Parathyroid adenoma (tissue), 2 donors: ENCODE measurements around the gene EIF5A.

ENCODE experiments used
- H2AFZ ChIP-seq: fragments of 300-600 bp; sonication (generic); one replicate; pipeline ENCODE4 v1.7.0; 2017; ENCODE audit warnings: antibody characterized with exemption, mild to moderate bottlenecking
- H3K27ac ChIP-seq: fragments of 300-600 bp; sonication (generic); one replicate; pipeline ENCODE4 v1.7.0; 2017
- H3K27me3 ChIP-seq: fragments of 300-600 bp; sonication (generic); one replicate; pipeline ENCODE4 v1.7.0; 2017; ENCODE audit warnings: low read length; ENCODE audit not compliant: control insufficient read depth, insufficient read depth
- H3K36me3 ChIP-seq: fragments of 300-600 bp; sonication (generic); one replicate; pipeline ENCODE4 v1.7.0; 2017; ENCODE audit warnings: low read length; ENCODE audit not compliant: control insufficient read depth, insufficient read depth
- H3K4me1 ChIP-seq: fragments of 300-600 bp; sonication (generic); one replicate; pipeline ENCODE4 v1.7.0; 2017; ENCODE audit warnings: control low read depth
- H3K4me2 ChIP-seq: fragments of 300-600 bp; sonication (generic); one replicate; pipeline ENCODE4 v1.7.0; 2017; ENCODE audit warnings: low read length
- H3K4me3 ChIP-seq: fragments of 300-600 bp; sonication (generic); one replicate; pipeline ENCODE4 v1.7.0; 2017; ENCODE audit warnings: low read depth, low read length
- H3K79me2 ChIP-seq: fragments of 300-600 bp; sonication (generic); one replicate; pipeline ENCODE4 v1.7.0; 2017; ENCODE audit warnings: control low read depth
- H3K9ac ChIP-seq: fragments of 300-600 bp; sonication (generic); one replicate; pipeline ENCODE4 v1.7.0; 2017; ENCODE audit warnings: mild to moderate bottlenecking
- H3K9me3 ChIP-seq: fragments of 300-600 bp; sonication (generic); one replicate; pipeline ENCODE4 v1.7.0; 2017; ENCODE audit warnings: low read length; ENCODE audit not compliant: control insufficient read depth
- CTCF ChIP-seq: fragments of 300-600 bp; sonication (generic); IDR thresholded peaks from one replicate; pipeline ENCODE4 v1.7.0; 2017; ENCODE audit warnings: antibody characterized with exemption, mild to moderate bottlenecking
- donor health status: primary hyperparathyroidism.

Gene EIF5A

GRCh38 chr17:7304179-7304578 lies 3.2 kb upstream of the EIF5A start:
- Histone ChIP-seq H3K9ac (no peak overlapping the region), H3K27ac (no peak overlapping the region), H3K4me3 (no peak overlapping the region), H3K36me3 (no peaks in the 10 kb centered on the region), H3K27me3 (no peaks in the 10 kb centered on the region), H3K4me2 (no peak overlapping the region), H3K4me1 (peaks cover 6% of the 10 kb centered on the region), H2AFZ (no peak overlapping the region), H3K9me3 (no peaks in the 10 kb centered on the region), H3K79me2 (peaks cover 5% of the 10 kb centered on the region)
- no peak for TF ChIP-seq CTCF

GRCh38 chr17:7307686-7308624 lies 527 bp downstream of the EIF5A start:
- peaks cover 15% of the 10 kb centered on the region for H3K4me1 ChIP-seq
- H3K36me3 ChIP-seq, result no peaks in the 10 kb centered on the region
- H3K9me3 ChIP-seq, result no peaks in the 10 kb centered on the region
- H3K27ac ChIP-seq, result peak overlapping the region; percentile 96
- peak overlapping the region; percentile 97 for H3K4me3 ChIP-seq
- H3K9ac ChIP-seq, result peak overlapping the region; percentile 97
- no peaks in the 10 kb centered on the region for H3K27me3 ChIP-seq
- peak overlapping the region; percentile 92 for H3K4me2 ChIP-seq
- peak overlapping the region; percentile 56 for H2AFZ ChIP-seq
- no peak for TF ChIP-seq CTCF
- peaks cover 25% of the 10 kb centered on the region for H3K79me2 ChIP-seq

GRCh38 chr17:7308625-7309433 lies 1.4 kb downstream of the EIF5A start:
- Histone ChIP-seq H3K4me3 (peak overlapping the region; percentile 97), H2AFZ (no peak overlapping the region), H3K9ac (peak overlapping the region; percentile 97), H3K27ac (peak overlapping the region; percentile 96), H3K36me3 (no peaks in the 10 kb centered on the region), H3K4me1 (peaks cover 17% of the 10 kb centered on the region), H3K9me3 (no peaks in the 10 kb centered on the region), H3K4me2 (peak overlapping the region; percentile 92), H3K27me3 (no peaks in the 10 kb centered on the region), H3K79me2 (peaks cover 34% of the 10 kb centered on the region)
- TF ChIP-seq CTCF, result no peak

- TF ChIP-seq CTCF, result no peak
- Histone ChIP-seq H3K9ac (no peak overlapping the region), H3K4me1 (peaks cover 24% of the 10 kb centered on the region)
These were observed 2.2 kb downstream of the EIF5A start for GRCh38 chr17:7309628-7310027.

More at GRCh38 chr17:7309628-7310027, 2.2 kb downstream of the EIF5A start:
- Histone ChIP-seq H3K79me2 (peaks cover 42% of the 10 kb centered on the region), H3K4me2 (peak overlapping the region; percentile 92), H2AFZ (no peak overlapping the region), H3K4me3 (peak overlapping the region; percentile 97), H3K36me3 (no peaks in the 10 kb centered on the region), H3K27me3 (no peaks in the 10 kb centered on the region), H3K27ac (no peak overlapping the region), H3K9me3 (no peaks in the 10 kb centered on the region)
